ENCODE data around the gene SGPP1.
A peak's percentile ranks its signal among the peaks of the same experiment; 100 is the strongest.

Gene SGPP1

GRCh38 chr14:63677891-63678379 is 49.9 kb downstream of the SGPP1 start (continued):
- TF ChIP-seq ELK4 (IDR thresholded peaks at IDR 0.05; ENCODE audit: borderline replicate concordance, low read depth, low read length) (no peak), ZNF791 (tag by site-specific recombination; IDR thresholded peaks at IDR 0.05) (no peak), TRIM28 (IDR thresholded peaks at IDR 0.05; ENCODE audit: borderline replicate concordance, low read length) (peak; percentile 35; the same call in 1 of the 2 replicates), ZNF423 (tag by site-specific recombination; IDR thresholded peaks at IDR 0.05) (no peak), INSM2 (tag by site-specific recombination; IDR thresholded peaks at IDR 0.05) (peak; percentile 95), ZSCAN16 (tag by site-specific recombination; IDR thresholded peaks at IDR 0.05) (peak; percentile 95), EGR2 (tag by site-specific recombination; IDR thresholded peaks at IDR 0.05; ENCODE audit: low read depth) (no peak), ZNF311 (tag by site-specific recombination; IDR thresholded peaks at IDR 0.05; ENCODE audit: borderline replicate concordance) (no peak), ZNF529 (tag by site-specific recombination; IDR thresholded peaks at IDR 0.05; ENCODE audit: insufficient replicate concordance) (no peak), ZNF24 (tag by site-specific recombination; IDR thresholded peaks at IDR 0.05) (peak; percentile 75; the same call in 1 of the 2 replicates), ZNF571 (tag by site-specific recombination; IDR thresholded peaks at IDR 0.05) (no peak), ZBTB1 (tag by site-specific recombination; IDR thresholded peaks at IDR 0.05) (no peak), ZBTB20 (tag by site-specific recombination; IDR thresholded peaks at IDR 0.05) (no peak), HOXA7 (CRISPR knock-in tag; IDR thresholded peaks at IDR 0.05; ENCODE audit: borderline replicate concordance) (no peak), ZNF48 (tag by site-specific recombination; IDR thresholded peaks at IDR 0.05) (no peak), ZIC2 (tag by site-specific recombination; IDR thresholded peaks at IDR 0.05) (no peak), ZNF843 (tag by site-specific recombination; IDR thresholded peaks at IDR 0.05) (peak; percentile 80; the same call in 1 of the 2 replicates), ZBTB26 (tag by site-specific recombination; optimal IDR thresholded peaks at IDR 0.05) (no peak), RBAK (tag by site-specific recombination; IDR thresholded peaks at IDR 0.05) (no peak), ZNF416 (tag by site-specific recombination; IDR thresholded peaks at IDR 0.05) (no peak), ZNF645 (tag by site-specific recombination; IDR thresholded peaks at IDR 0.05) (no peak), ZNF248 (tag by site-specific recombination; IDR thresholded peaks at IDR 0.05) (no peak), ZEB2 (tag by site-specific recombination; IDR thresholded peaks at IDR 0.05) (peak; percentile 81), ATF2 (tag by site-specific recombination; IDR thresholded peaks at IDR 0.05; ENCODE audit: low read depth) (peak; percentile 88), ZNF174 (tag by site-specific recombination; IDR thresholded peaks at IDR 0.05) (no peak), ZNF266 (tag by site-specific recombination; IDR thresholded peaks at IDR 0.05; ENCODE audit: low read depth) (no peak), ZNF692 (tag by site-specific recombination; IDR thresholded peaks at IDR 0.05) (peak; percentile 36; the same call in 1 of the 2 replicates), OVOL3 (tag by site-specific recombination; IDR thresholded peaks at IDR 0.05) (peak; percentile 47; the same call in 1 of the 2 replicates), ZNF658 (tag by site-specific recombination; IDR thresholded peaks at IDR 0.05) (no peak), ZBTB6 (tag by site-specific recombination; IDR thresholded peaks at IDR 0.05) (no peak), CTCF (tag by site-specific recombination; IDR thresholded peaks at IDR 0.05) (no peak)

All from HEK293 (cell line).